K562 (cell line): ENCODE measurements around the gene ASB4.
"Not testable (repeated sequence)": the region's sequence is repeated elsewhere in the genome, so short reads cannot be mapped to it uniquely, and the experiment has no call there.

Experiments used
- MAX ChIP-seq: sonication (generic); formaldehyde crosslinking; IDR thresholded peaks from 2 replicates; pipeline ENCODE4 v1.9.0; 2022; ENCODE audit warnings: mild to moderate bottlenecking, missing genetic modification reagents
- NFATC3 ChIP-seq: fragments of 450-650 bp; IDR thresholded peaks from 2 replicates; pipeline ENCODE4 v1.6.1; 2017; ENCODE audit warnings: mild to moderate bottlenecking
- USF1 ChIP-seq: sonication (generic); formaldehyde crosslinking; IDR thresholded peaks from 2 replicates; pipeline ENCODE4 v1.9.0; 2022; ENCODE audit warnings: mild to moderate bottlenecking, missing genetic modification reagents
- ZNF24 ChIP-seq: fragments of 450-650 bp; IDR thresholded peaks from 2 replicates; pipeline ENCODE4 v1.6.1; 2016

- not testable (repeated sequence) for TF ChIP-seq NFATC3; MAX (CRISPR knock-in tag); USF1; ZNF24
Observed at GRCh38 chr7:95460653-95461052, 25.1 kb upstream of the ASB4 start.
